Right lobe of liver (tissue), 6 donors: ENCODE measurements around the gene SLC12A9. TPM values are rescaled to one million over a fixed set of nuclear protein-coding genes. Genes with fewer than 3 reads are reported as not detected.
A peak's percentile ranks its signal among the peaks of the same experiment; 100 is the strongest.

Experiments
- ATAC-seq, 4 donors: fragments of 200-7000 bp; cut with Tn5 transposase; one replicate each; pipeline ENCODE4 v1.9.1; 2020; ENCODE audit warnings: mild to moderate bottlenecking in 4 of 4, moderate library complexity in 4 of 4
- DNase-seq, 3 donors: peaks; one replicate each; pipeline ENCODE4 v3.0.0-alpha.2; 2020
- H3K27ac ChIP-seq, 3 donors: fragments of 200-600 bp; one replicate each; pipeline ENCODE4 v1.8.0; 2022
- H3K27me3 ChIP-seq, 2 donors: fragments of 200-600 bp; one replicate each; pipeline ENCODE4 v1.8.0; 2022
- H3K36me3 ChIP-seq, 4 donors: fragments of 200-600 bp; sonication (generic) in 1 of 4; one replicate each; pipeline versions ENCODE4 v1.5.1 to v1.8.0; 2017 to 2022; ENCODE audit warnings: control low read depth in 1 of 4
- H3K4me1 ChIP-seq, 4 donors: fragments of 200-600 bp; sonication (generic) in 1 of 4; one replicate each; pipeline versions ENCODE4 v1.5.1 to v1.8.0; 2017 to 2022; ENCODE audit warnings: control low read depth in 1 of 4
- H3K4me3 ChIP-seq, 3 donors: fragments of 200-600 bp; one replicate each; pipeline ENCODE4 v1.8.0; 2022
- H3K9me3 ChIP-seq, 4 donors: fragments of 200-600 bp; sonication (generic) in 1 of 4; one replicate each; pipeline versions ENCODE4 v1.5.1 to v1.8.0; 2017 to 2022; ENCODE audit warnings: control low read depth in 1 of 4
- CTCF ChIP-seq, 4 donors: fragments of 200-600 bp in 3 of 4; fragments of 450-650 bp in 1 of 4; IDR thresholded peaks; one replicate each; pipeline versions ENCODE4 v1.5.1 to v1.8.0; 2016 to 2022; ENCODE audit warnings: antibody characterized with exemption in 4 of 4, mild to moderate bottlenecking in 2 of 4
- POLR2A ChIP-seq: fragments of 450-650 bp; IDR thresholded peaks from one replicate; pipeline ENCODE4 v1.6.1; 2017; ENCODE audit warnings: antibody characterized with exemption, mild to moderate bottlenecking
- WGBS: methylation state at CpG from one replicate; pipeline ENCODE4 v1.1.6; 2018; ENCODE audit warnings: low coverage, low lambda C conversion rate; ENCODE audit not compliant: insufficient coverage; ENCODE audit errors: missing lambda C conversion rate; 5-methylcytosine and 5-hydroxymethylcytosine counted together
- intact Hi-C, 2 donors: fragments of 100-400 bp; cut with DNase I; formaldehyde crosslinking; loops; one replicate each; pipeline versions ENCODE4 v1.11.2 to v1.14.1; 2022
- total RNA-seq, 6 experiments: library from RNA; depleted of rRNA in 2 of 6; stranded (reverse); fragments of >200 nt in 2 of 6; fragmentation: NEBNext Ultra II Directional in 3 of 6; extraction: Animal tissue kit (Norgen Biotek cat#: 25700) in 3 of 6; gene quantifications; one replicate each; pipeline versions ENCODE4 v1.1.0 to v1.2.4, GENCODE V29; 2016 to 2023
- donor health status: DM: no; HTN: yes; CAD: no.
- donor health status: DM: no; HTN: no; CAD: no.
- donor health status: DM: no; HTN: no; CAD: no.
- donor health status: DM: no; HTN: yes; CAD: no.
- donor health status: DM: no; HTN: yes; CAD: no.

SLC12A9 gene
- total RNA-seq, 6 experiments from 2014 or later, result 7.1 to 10.6 (median 9.2) TPM

- no peak for ATAC-seq
Measured at GRCh38 chr7:100823534-100823933, 29.0 kb upstream of the SLC12A9 start.

GRCh38 chr7:100824499-100825214 is 27.9 kb upstream of the SLC12A9 start:
- Histone ChIP-seq H3K9me3 (no peaks in the 10 kb centered on the region), H3K27ac (peak overlapping the region in 2 of 3 donors; percentile 33 to 56), H3K27me3 (no peaks in the 10 kb centered on the region), H3K4me1 (peaks cover 0 to 47% (median 5%) of the 10 kb centered on the region in 4 donors), H3K36me3 (peaks cover 0 to 35% (median 14%) of the 10 kb centered on the region in 4 donors), H3K4me3 (peak overlapping the region; percentile 69 to 84 (median 70))
- 20% methylated on average over 10 of the region's 18 CpGs for WGBS
- no peak for TF ChIP-seq POLR2A
- TF ChIP-seq CTCF (IDR thresholded peaks at IDR 0.05), result no peak
- intact Hi-C loops, result no loop called here
- peak in 2 of 3 donors; percentile 50 to 55 for DNase-seq
- ATAC-seq, result no peak

More at GRCh38 chr7:100823534-100823933, 29.0 kb upstream of the SLC12A9 start:
- WGBS, result 77% methylated on average over 5 of the region's 31 CpGs
- TF ChIP-seq CTCF (IDR thresholded peaks at IDR 0.05) (no peak), POLR2A (no peak)
- intact Hi-C loops, result no loop called here
- Histone ChIP-seq H3K36me3 (peaks cover 0 to 42% (median 17%) of the 10 kb centered on the region in 4 donors), H3K27me3 (no peaks in the 10 kb centered on the region), H3K9me3 (no peaks in the 10 kb centered on the region), H3K27ac (peak overlapping the region in 1 of 3 donors; percentile 79), H3K4me3 (no peak overlapping the region), H3K4me1 (peaks cover 0 to 35% (median 4%) of the 10 kb centered on the region in 4 donors)
- peak in 1 of 3 donors; percentile 54 for DNase-seq

DNA sequence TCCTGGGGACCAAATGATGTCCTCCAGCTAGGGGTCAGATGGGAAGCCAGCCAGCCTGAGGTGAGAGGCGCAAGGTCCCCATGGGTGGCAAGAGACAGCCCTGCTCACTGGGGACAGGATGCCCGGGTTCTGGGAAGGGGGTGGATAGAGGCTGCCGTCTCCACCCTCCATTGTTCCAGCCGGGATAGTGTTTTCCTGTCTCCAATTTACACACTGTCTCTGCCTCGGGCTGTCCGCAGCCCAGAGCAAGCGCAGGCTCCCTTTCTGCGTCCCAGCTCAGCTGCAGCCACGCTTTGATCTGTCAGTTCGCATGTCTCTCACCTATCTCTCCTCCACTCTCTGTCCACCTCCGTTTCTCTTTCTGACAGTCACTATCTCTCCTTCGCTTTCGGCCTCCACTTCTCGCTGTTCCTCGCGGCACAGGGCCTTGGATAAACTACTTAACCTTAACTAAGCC is 27.3 kb upstream of the SLC12A9 start:
- ATAC-seq, result peak; percentile 2 to 18 (median 14)
- peak overlapping the region; percentile 69 to 84 (median 70) for H3K4me3 ChIP-seq
- H3K4me1 ChIP-seq, result peaks cover 0 to 52% (median 8%) of the 10 kb centered on the region in 4 donors
- H3K9me3 ChIP-seq, result no peaks in the 10 kb centered on the region
- no peak for TF ChIP-seq CTCF (IDR thresholded peaks at IDR 0.05)
- no peak for TF ChIP-seq POLR2A
- peak overlapping the region; percentile 20 to 79 (median 56) for H3K27ac ChIP-seq
- H3K36me3 ChIP-seq, result peaks cover 0 to 29% (median 8%) of the 10 kb centered on the region in 4 donors
- intact Hi-C loops, result no loop called here
- 15% methylated on average over 11 of the region's 16 CpGs for WGBS
- no peaks in the 10 kb centered on the region for H3K27me3 ChIP-seq
- DNase-seq, result peak; percentile 50 to 53 (median 51)

DNA sequence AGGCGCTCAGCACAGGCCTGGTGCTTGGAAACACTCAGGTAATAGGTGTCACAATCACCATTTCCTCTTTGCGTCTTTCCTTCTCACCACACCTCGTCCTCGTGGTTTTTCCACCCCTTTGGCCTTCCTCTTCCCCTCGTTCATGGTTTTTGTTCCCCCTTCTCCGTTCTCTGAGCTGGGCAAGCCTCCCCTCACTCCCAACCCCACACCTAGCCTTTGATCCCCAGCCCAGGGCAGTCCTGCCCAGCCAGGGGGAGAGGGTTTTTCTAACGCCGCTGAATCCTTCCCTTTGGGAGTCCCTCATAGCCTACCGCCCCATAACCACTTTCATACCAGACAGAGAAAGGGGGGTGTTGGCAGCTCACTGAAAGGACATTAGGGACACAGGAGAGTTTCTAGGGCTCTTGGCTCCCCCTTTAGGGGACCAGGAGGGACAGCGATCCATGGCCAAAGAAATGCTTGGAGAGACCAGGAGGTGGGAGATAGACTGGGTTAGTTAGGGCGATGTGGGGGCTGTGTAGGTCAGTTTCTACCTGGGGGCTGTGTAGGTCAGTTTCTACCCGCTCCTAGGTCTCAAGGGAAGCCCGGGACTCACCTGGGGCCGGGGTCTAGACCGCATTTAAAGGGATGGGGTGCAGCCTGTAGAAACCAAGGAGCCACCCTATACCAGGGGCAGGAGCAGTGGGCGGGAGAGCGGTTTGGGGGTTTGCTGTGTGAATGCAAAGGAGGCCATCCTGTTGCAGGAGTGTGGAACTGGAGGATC is 26.6 kb upstream of the SLC12A9 start:
- WGBS, result 9% methylated on average over 12 of the region's 17 CpGs
- Histone ChIP-seq H3K27me3 (no peaks in the 10 kb centered on the region), H3K27ac (peak overlapping the region; percentile 20 to 79 (median 56)), H3K36me3 (peaks cover 0 to 22% (median 5%) of the 10 kb centered on the region in 4 donors), H3K4me1 (peaks cover 0 to 59% (median 11%) of the 10 kb centered on the region in 4 donors), H3K4me3 (peak overlapping the region; percentile 69 to 84 (median 70)), H3K9me3 (no peaks in the 10 kb centered on the region)
- peak in 1 of 4 donors; percentile 2 for ATAC-seq
- TF ChIP-seq CTCF (IDR thresholded peaks at IDR 0.05) (peak in 3 of 4 donors; percentile 11 to 36 (median 24)), POLR2A (no peak)
- peak in 1 of 3 donors; percentile 42 for DNase-seq
- intact Hi-C loops, result no loop called here
